HepG2 (cell line): ENCODE results near the gene CD48. TPM values are rescaled to one million over a fixed set of nuclear protein-coding genes. Genes with fewer than 3 reads are reported as not detected.

Experiments used
- ATAC-seq: fragments of 200-7000 bp; cut with Tn5 transposase; 3 replicates; pipeline ENCODE4 v1.9.1; 2020; ENCODE audit warnings: mild to moderate bottlenecking, moderate library complexity
- BruUV-seq: library from RNA; stranded (reverse); fragments of 400-500 nt; replicated peaks from 2 replicates; lab custom pipeline; 2021; lab: Mats Ljungman, UMichigan
- CTCF ChIA-PET: fragments of 300-600 bp; formaldehyde crosslinking; extraction: SDS; loops from one replicate; lab custom pipeline; 2021; ENCODE audit warnings: low total read pairs, inconsistent platforms, low intra/inter-chr PET ratio; lab: Yijun Ruan, JAX
- POLR2A ChIA-PET: fragments of 350-600 bp; sonication (Branson Sonifier 250); formaldehyde crosslinking; loops from one replicate; lab custom pipeline; 2020; ENCODE audit warnings: antibody characterized with exemption, inconsistent platforms; lab: Yijun Ruan, JAX
- DNase-seq: peaks from one replicate; pipeline ENCODE4 v3.0.0-alpha.2; 2015; ENCODE audit warnings: low spot score
- FAIRE-seq: peaks from 3 replicates; lab custom pipeline; 2011; peaks lifted over from hg19 to GRCh38; lab: Jason Lieb, UNC
- H2AFZ ChIP-seq: one replicate; pipeline ENCODE4 v1.6.1; 2011; ENCODE audit warnings: low read length, inconsistent platforms
- H3K27ac ChIP-seq: fragments of 300-600 bp; 3 replicates; pipeline ENCODE4 v1.8.0; 2011; ENCODE audit warnings: mixed run types, mild to moderate bottlenecking, mixed read lengths, low read length, inconsistent platforms; ENCODE audit not compliant: insufficient read depth; ENCODE audit errors: extremely low read length
- H3K27me3 ChIP-seq, 2 experiments: fragments of 200-600 bp in 1 of 2; 2 replicates in 1 of 2; 3 replicates in 1 of 2; pipeline versions ENCODE4 v1.6.0 to v1.8.0; 2011; ENCODE audit warnings: low read length in 2 of 2, mild to moderate bottlenecking in 2 of 2, moderate library complexity in 2 of 2, inconsistent platforms in 1 of 2; ENCODE audit not compliant: insufficient read depth in 2 of 2, control insufficient read depth in 1 of 2
- H3K36me3 ChIP-seq, 2 experiments: fragments of 200-600 bp in 1 of 2; replicated peaks in 1 of 2; 2 replicates in 1 of 2; 3 replicates in 1 of 2; pipeline versions ENCODE4 v1.5.1 to v1.8.0; 2011; ENCODE audit warnings: low read length in 2 of 2, inconsistent platforms in 1 of 2; ENCODE audit not compliant: insufficient read depth in 2 of 2, control insufficient read depth in 1 of 2
- H3K4me1 ChIP-seq: 2 replicates; pipeline ENCODE4 v1.5.1; 2012; ENCODE audit warnings: low read length, inconsistent platforms; ENCODE audit not compliant: insufficient read depth
- H3K4me2 ChIP-seq: 2 replicates; pipeline ENCODE4 v1.6.0; 2011; ENCODE audit warnings: low read depth, low read length, inconsistent platforms
- H3K4me3 ChIP-seq, 3 experiments: fragments of 200-600 bp in 1 of 3; sonication (generic), shearing (Covaris generic) in 1 of 3; replicated peaks in 1 of 3; 2 replicates each; pipeline ENCODE4 v1.5.1; 2011 to 2016; ENCODE audit warnings: low read length in 3 of 3, inconsistent platforms in 2 of 3, low read depth in 2 of 3, mild to moderate bottlenecking in 2 of 3, control low read depth in 1 of 3, mixed read lengths in 1 of 3; ENCODE audit not compliant: insufficient read depth in 1 of 3
- H3K79me2 ChIP-seq: one replicate; pipeline ENCODE4 v1.6.1; 2011; ENCODE audit warnings: low read length, inconsistent platforms; ENCODE audit not compliant: insufficient read depth
- H3K9ac ChIP-seq: 2 replicates; pipeline ENCODE4 v1.6.0; 2011; ENCODE audit warnings: mild to moderate bottlenecking, low read depth, low read length, inconsistent platforms; ENCODE audit not compliant: insufficient read depth
- H3K9me3 ChIP-seq: 2 replicates; pipeline ENCODE4 v1.5.1; 2012; ENCODE audit warnings: mild to moderate bottlenecking, low read length
- H4K20me1 ChIP-seq: 2 replicates; pipeline ENCODE4 v1.6.0; 2011; ENCODE audit warnings: inconsistent platforms, mild to moderate bottlenecking, low read length, moderate library complexity; ENCODE audit not compliant: insufficient read depth
- CTCF ChIP-seq: sonication (generic); formaldehyde crosslinking; IDR thresholded peaks from 2 replicates; pipeline ENCODE4 v1.5.0; 2020; ENCODE audit warnings: mild to moderate bottlenecking, missing genetic modification reagents, moderate library complexity
- MATR3 ChIP-seq: sonication (generic); formaldehyde crosslinking; IDR thresholded peaks from 2 replicates; pipeline ENCODE4 v1.4.0; 2020; ENCODE audit warnings: missing genetic modification reagents
- ZKSCAN1 ChIP-seq: fragments of 150-350 bp; IDR thresholded peaks from 2 replicates; pipeline ENCODE4 v1.6.1; 2014; ENCODE audit warnings: low read length
- ZNF362 ChIP-seq: sonication (generic); formaldehyde crosslinking; IDR thresholded peaks from 2 replicates; pipeline ENCODE4 v1.4.0; 2020; ENCODE audit warnings: missing genetic modification reagents, mild to moderate bottlenecking, borderline replicate concordance
- WGBS: methylation state at CpG from one replicate; pipeline ENCODE4 v1.1.6; 2017; ENCODE audit warnings: low lambda C conversion rate; 5-methylcytosine and 5-hydroxymethylcytosine counted together
- in situ Hi-C: cut with HindIII; loops from 2 replicates; pipeline ENCODE4 v1.10.0; 2017; ENCODE audit warnings: low pct_unique_long_range_greater_than_20kb; ENCODE audit not compliant: extremely low pct_ligation_motif_present
- intact Hi-C: fragments of 100-400 bp; cut with micrococcal nuclease; formaldehyde crosslinking; loops from one replicate; pipeline ENCODE4 v1.10.0; 2022; ENCODE audit not compliant: unreplicated experiment
- polyA plus RNA-seq, 8 experiments: library from polyadenylated mRNA; depleted of rRNA in 3 of 8; stranded (reverse) in 7 of 8; unstranded in 1 of 8; fragments of >200 nt; fragmentation: Illumina TruSeq in 4 of 8; extraction: Trizol in 4 of 8; gene quantifications; 2 replicates each; pipeline versions ENCODE4 v1.2.1 to v1.2.3, GENCODE V29; 2011 to 2016; ENCODE audit warnings: low read depth in 4 of 8, missing spikeins in 1 of 8, mixed read lengths in 1 of 8; ENCODE audit not compliant: insufficient read depth in 1 of 8
- total RNA-seq, 5 experiments: library from RNA; depleted of rRNA; stranded (reverse); fragments of >200 nt; fragmentation: Illumina TruSeq; extraction: Trizol; gene quantifications; 2 replicates each; pipeline ENCODE4 v1.2.3, GENCODE V29; 2016; ENCODE audit warnings: low read depth in 1 of 5

The CD48 gene
- total and polyA plus RNA-seq, 2 of the 13 experiments (the other 11 are each of a cell fraction or from before 2014, with no cell fraction given) = not detected

GRCh38 chr1:160672789-160673695 lies 38.6 kb downstream of the CD48 start:
- Histone ChIP-seq H3K27me3 (no peaks in the 10 kb centered on the region), H3K27ac (no peak overlapping the region), H3K4me1 (no peaks in the 10 kb centered on the region), H3K9me3 (no peaks in the 10 kb centered on the region), H3K9ac (no peak overlapping the region), H3K4me3 (no peak overlapping the region), H2AFZ (no peak overlapping the region), H4K20me1 (no peaks in the 10 kb centered on the region), H3K36me3 (no peaks in the 10 kb centered on the region), H3K4me2 (no peak overlapping the region), H3K79me2 (no peaks in the 10 kb centered on the region)
- intact Hi-C loops = no loop called here
- DNase-seq = no peak
- WGBS = 2% methylated on average over 6 of the region's 6 CpGs
- FAIRE-seq = no peak
- ChIA-PET CTCF (no interaction called here), POLR2A (no interaction called here)
- in situ Hi-C loops = no loop called here
- no TSS peak for BruUV-seq
- no peak for ATAC-seq
- TF ChIP-seq ZNF362 (CRISPR knock-in tag) (no peak), ZKSCAN1 (no peak), MATR3 (CRISPR knock-in tag) (no peak), CTCF (CRISPR knock-in tag) (no peak)
